HepG2 (cell line): Measurements from ENCODE around the gene CORO1C. TPM values are rescaled to one million over a fixed set of nuclear protein-coding genes. Genes with fewer than 3 reads are reported as not detected.

Experiments used
- ATAC-seq: fragments of 200-7000 bp; cut with Tn5 transposase; 3 replicates; pipeline ENCODE4 v1.9.1; 2020; ENCODE audit warnings: mild to moderate bottlenecking, moderate library complexity
- BruUV-seq: library from RNA; stranded (reverse); fragments of 400-500 nt; replicated peaks from 2 replicates; lab custom pipeline; 2021; lab: Mats Ljungman, UMichigan
- CTCF ChIA-PET: fragments of 300-600 bp; formaldehyde crosslinking; extraction: SDS; loops from one replicate; lab custom pipeline; 2021; ENCODE audit warnings: low total read pairs, inconsistent platforms, low intra/inter-chr PET ratio; lab: Yijun Ruan, JAX
- POLR2A ChIA-PET: fragments of 350-600 bp; sonication (Branson Sonifier 250); formaldehyde crosslinking; loops from one replicate; lab custom pipeline; 2020; ENCODE audit warnings: antibody characterized with exemption, inconsistent platforms; lab: Yijun Ruan, JAX
- DNase-seq: peaks from one replicate; pipeline ENCODE4 v3.0.0-alpha.2; 2015; ENCODE audit warnings: low spot score
- FAIRE-seq: peaks from 3 replicates; lab custom pipeline; 2011; peaks lifted over from hg19 to GRCh38; lab: Jason Lieb, UNC
- H2AFZ ChIP-seq: one replicate; pipeline ENCODE4 v1.6.1; 2011; ENCODE audit warnings: low read length, inconsistent platforms
- H3K27ac ChIP-seq: fragments of 300-600 bp; 3 replicates; pipeline ENCODE4 v1.8.0; 2011; ENCODE audit warnings: mixed run types, mild to moderate bottlenecking, mixed read lengths, low read length, inconsistent platforms; ENCODE audit not compliant: insufficient read depth; ENCODE audit errors: extremely low read length
- H3K27me3 ChIP-seq, 2 experiments: fragments of 200-600 bp in 1 of 2; 2 replicates in 1 of 2; 3 replicates in 1 of 2; pipeline versions ENCODE4 v1.6.0 to v1.8.0; 2011; ENCODE audit warnings: low read length in 2 of 2, mild to moderate bottlenecking in 2 of 2, moderate library complexity in 2 of 2, inconsistent platforms in 1 of 2; ENCODE audit not compliant: insufficient read depth in 2 of 2, control insufficient read depth in 1 of 2
- H3K36me3 ChIP-seq, 2 experiments: fragments of 200-600 bp in 1 of 2; replicated peaks in 1 of 2; 2 replicates in 1 of 2; 3 replicates in 1 of 2; pipeline versions ENCODE4 v1.5.1 to v1.8.0; 2011; ENCODE audit warnings: low read length in 2 of 2, inconsistent platforms in 1 of 2; ENCODE audit not compliant: insufficient read depth in 2 of 2, control insufficient read depth in 1 of 2
- H3K4me1 ChIP-seq: 2 replicates; pipeline ENCODE4 v1.5.1; 2012; ENCODE audit warnings: low read length, inconsistent platforms; ENCODE audit not compliant: insufficient read depth
- H3K4me2 ChIP-seq: 2 replicates; pipeline ENCODE4 v1.6.0; 2011; ENCODE audit warnings: low read depth, low read length, inconsistent platforms
- H3K4me3 ChIP-seq, 3 experiments: fragments of 200-600 bp in 1 of 3; sonication (generic), shearing (Covaris generic) in 1 of 3; replicated peaks in 1 of 3; 2 replicates each; pipeline ENCODE4 v1.5.1; 2011 to 2016; ENCODE audit warnings: low read length in 3 of 3, inconsistent platforms in 2 of 3, low read depth in 2 of 3, mild to moderate bottlenecking in 2 of 3, control low read depth in 1 of 3, mixed read lengths in 1 of 3; ENCODE audit not compliant: insufficient read depth in 1 of 3
- H3K79me2 ChIP-seq: one replicate; pipeline ENCODE4 v1.6.1; 2011; ENCODE audit warnings: low read length, inconsistent platforms; ENCODE audit not compliant: insufficient read depth
- H3K9ac ChIP-seq: 2 replicates; pipeline ENCODE4 v1.6.0; 2011; ENCODE audit warnings: mild to moderate bottlenecking, low read depth, low read length, inconsistent platforms; ENCODE audit not compliant: insufficient read depth
- H3K9me3 ChIP-seq: 2 replicates; pipeline ENCODE4 v1.5.1; 2012; ENCODE audit warnings: mild to moderate bottlenecking, low read length
- H4K20me1 ChIP-seq: 2 replicates; pipeline ENCODE4 v1.6.0; 2011; ENCODE audit warnings: inconsistent platforms, mild to moderate bottlenecking, low read length, moderate library complexity; ENCODE audit not compliant: insufficient read depth
- AFF4 ChIP-seq: sonication (generic); formaldehyde crosslinking; IDR thresholded peaks from 2 replicates; pipeline ENCODE4 v1.4.0; 2020; ENCODE audit warnings: missing genetic modification reagents
- ARNT ChIP-seq: fragments of 450-650 bp; IDR thresholded peaks from 2 replicates; pipeline ENCODE4 v1.6.1; 2017
- CHCHD3 ChIP-seq: sonication (generic); formaldehyde crosslinking; IDR thresholded peaks from 2 replicates; pipeline ENCODE4 v1.8.0; 2022; ENCODE audit warnings: mild to moderate bottlenecking, missing genetic modification reagents, moderate library complexity
- CREM ChIP-seq, 2 experiments: sonication (generic) in 1 of 2; formaldehyde crosslinking in 1 of 2; IDR thresholded peaks; 2 replicates each; pipeline versions ENCODE4 v1.4.0 to v1.6.1; 2016 to 2020; ENCODE audit warnings: antibody characterized with exemption in 1 of 2, mild to moderate bottlenecking in 1 of 2, missing genetic modification reagents in 1 of 2
- DBP ChIP-seq: sonication (generic); formaldehyde crosslinking; IDR thresholded peaks from 2 replicates; pipeline ENCODE4 v1.4.0; 2020; ENCODE audit warnings: missing genetic modification reagents; ENCODE audit errors: not compliant biosample characterization
- HBP1 ChIP-seq: IDR thresholded peaks from 2 replicates; pipeline ENCODE4 v1.6.1; 2016; ENCODE audit warnings: low read depth, control low read depth
- JDP2 ChIP-seq: sonication (generic); formaldehyde crosslinking; IDR thresholded peaks from 2 replicates; pipeline ENCODE4 v1.8.1; 2022; ENCODE audit warnings: missing genetic modification reagents, borderline replicate concordance
- PHF21A ChIP-seq: sonication (generic); formaldehyde crosslinking; IDR thresholded peaks from 2 replicates; pipeline ENCODE4 v1.5.0; 2020; ENCODE audit warnings: mild to moderate bottlenecking, missing genetic modification reagents
- PRDM10 ChIP-seq: sonication (generic); formaldehyde crosslinking; IDR thresholded peaks from 2 replicates; pipeline ENCODE4 v1.4.0; 2020; ENCODE audit warnings: low read depth, missing genetic modification reagents
- SP2 ChIP-seq: sonication (generic); formaldehyde crosslinking; IDR thresholded peaks from 2 replicates; pipeline ENCODE4 v1.5.1; 2020; ENCODE audit warnings: mild to moderate bottlenecking, missing genetic modification reagents
- SPEN ChIP-seq: sonication (generic); formaldehyde crosslinking; IDR thresholded peaks from 2 replicates; pipeline ENCODE4 v1.5.1; 2020; ENCODE audit warnings: low read depth, mild to moderate bottlenecking, missing genetic modification reagents
- TEAD2 ChIP-seq: sonication (generic); formaldehyde crosslinking; IDR thresholded peaks from 2 replicates; pipeline ENCODE4 v1.9.0; 2021; ENCODE audit warnings: missing genetic modification reagents
- TIGD3 ChIP-seq: sonication (generic); formaldehyde crosslinking; IDR thresholded peaks from 2 replicates; pipeline ENCODE4 v1.5.1; 2020; ENCODE audit warnings: mild to moderate bottlenecking, missing genetic modification reagents, borderline replicate concordance
- ZFP1 ChIP-seq: IDR thresholded peaks from 2 replicates; pipeline ENCODE4 v1.6.1; 2016
- ZNF331 ChIP-seq: sonication (generic); formaldehyde crosslinking; IDR thresholded peaks from 2 replicates; pipeline ENCODE4 v1.4.0; 2020; ENCODE audit warnings: missing genetic modification reagents
- WGBS: methylation state at CpG from one replicate; pipeline ENCODE4 v1.1.6; 2017; ENCODE audit warnings: low lambda C conversion rate; 5-methylcytosine and 5-hydroxymethylcytosine counted together
- in situ Hi-C: cut with HindIII; loops from 2 replicates; pipeline ENCODE4 v1.10.0; 2017; ENCODE audit warnings: low pct_unique_long_range_greater_than_20kb; ENCODE audit not compliant: extremely low pct_ligation_motif_present
- intact Hi-C: fragments of 100-400 bp; cut with micrococcal nuclease; formaldehyde crosslinking; loops from one replicate; pipeline ENCODE4 v1.10.0; 2022; ENCODE audit not compliant: unreplicated experiment
- polyA plus RNA-seq, 8 experiments: library from polyadenylated mRNA; depleted of rRNA in 3 of 8; stranded (reverse) in 7 of 8; unstranded in 1 of 8; fragments of >200 nt; fragmentation: Illumina TruSeq in 4 of 8; extraction: Trizol in 4 of 8; gene quantifications; 2 replicates each; pipeline versions ENCODE4 v1.2.1 to v1.2.3, GENCODE V29; 2011 to 2016; ENCODE audit warnings: low read depth in 4 of 8, missing spikeins in 1 of 8, mixed read lengths in 1 of 8; ENCODE audit not compliant: insufficient read depth in 1 of 8
- total RNA-seq, 5 experiments: library from RNA; depleted of rRNA; stranded (reverse); fragments of >200 nt; fragmentation: Illumina TruSeq; extraction: Trizol; gene quantifications; 2 replicates each; pipeline ENCODE4 v1.2.3, GENCODE V29; 2016; ENCODE audit warnings: low read depth in 1 of 5

Gene CORO1C
- total and polyA plus RNA-seq, 2 of the 13 experiments (the other 11 are each of a cell fraction or from before 2014, with no cell fraction given) = 73.7 to 131 TPM

GRCh38 chr12:108650083-108650482, 81.2 kb downstream of the CORO1C start:
- CTCF ChIA-PET = no interaction called here
- peaks cover 32 to 74% of the 10 kb centered on the region in 2 experiments for H3K36me3 ChIP-seq
- BruUV-seq = no TSS peak
- 97% methylated on average over 2 of the region's 2 CpGs for WGBS
- H3K9me3 ChIP-seq = no peaks in the 10 kb centered on the region
- intact Hi-C loops = no loop called here
- no peaks in the 10 kb centered on the region for H3K27me3 ChIP-seq
- ATAC-seq = no peak
- H3K9ac ChIP-seq = no peak overlapping the region
- no peak overlapping the region for H3K27ac ChIP-seq
- H3K79me2 ChIP-seq = no peaks in the 10 kb centered on the region
- DNase-seq = no peak
- H3K4me1 ChIP-seq = no peaks in the 10 kb centered on the region
- in situ Hi-C loops = no loop called here
- no peaks in the 10 kb centered on the region for H4K20me1 ChIP-seq
- no peak overlapping the region for H2AFZ ChIP-seq
- FAIRE-seq = no peak
- H3K4me2 ChIP-seq = no peak overlapping the region
- POLR2A ChIA-PET = no interaction called here
- H3K4me3 ChIP-seq = no peak overlapping the region
- TF ChIP-seq JDP2 (CRISPR knock-in tag) (no peak), ARNT (no peak), DBP (no peak), CREM (IDR thresholded peaks at IDR 0.05) (no peak), CREM (CRISPR knock-in tag; IDR thresholded peaks at IDR 0.05) (no peak), PHF21A (CRISPR knock-in tag) (no peak), AFF4 (CRISPR knock-in tag) (no peak), TIGD3 (CRISPR knock-in tag) (no peak), CHCHD3 (CRISPR knock-in tag) (no peak), ZNF331 (no peak), ZFP1 (no peak), SP2 (CRISPR knock-in tag) (no peak), PRDM10 (CRISPR knock-in tag) (no peak), SPEN (CRISPR knock-in tag) (no peak), TEAD2 (no peak), HBP1 (no peak)
